ENCODE results near the gene CCM2.

CCM2 gene

DNA sequence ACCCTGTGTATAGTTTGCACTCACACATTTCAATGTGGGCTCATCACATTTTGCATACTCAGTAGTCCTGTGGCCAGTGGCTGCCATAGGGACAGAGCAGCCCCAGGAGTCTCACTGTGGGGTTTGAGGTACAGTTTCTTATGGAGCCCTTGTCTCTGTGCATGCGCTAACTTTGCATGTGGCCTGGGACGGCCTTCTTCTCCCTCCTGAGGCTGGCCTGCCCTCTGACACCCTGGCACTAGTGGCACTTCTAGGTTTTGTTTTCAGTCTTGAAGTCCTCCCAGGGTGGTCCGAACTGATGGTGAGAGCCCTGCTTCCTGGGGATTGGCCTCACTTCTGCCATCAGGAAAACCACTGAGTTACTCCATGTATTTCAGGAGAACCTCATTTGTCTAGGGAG is 67.6 kb downstream of the CCM2 start:
- no peak for DNase-seq (ENCODE audit: low spot score)

DNA sequence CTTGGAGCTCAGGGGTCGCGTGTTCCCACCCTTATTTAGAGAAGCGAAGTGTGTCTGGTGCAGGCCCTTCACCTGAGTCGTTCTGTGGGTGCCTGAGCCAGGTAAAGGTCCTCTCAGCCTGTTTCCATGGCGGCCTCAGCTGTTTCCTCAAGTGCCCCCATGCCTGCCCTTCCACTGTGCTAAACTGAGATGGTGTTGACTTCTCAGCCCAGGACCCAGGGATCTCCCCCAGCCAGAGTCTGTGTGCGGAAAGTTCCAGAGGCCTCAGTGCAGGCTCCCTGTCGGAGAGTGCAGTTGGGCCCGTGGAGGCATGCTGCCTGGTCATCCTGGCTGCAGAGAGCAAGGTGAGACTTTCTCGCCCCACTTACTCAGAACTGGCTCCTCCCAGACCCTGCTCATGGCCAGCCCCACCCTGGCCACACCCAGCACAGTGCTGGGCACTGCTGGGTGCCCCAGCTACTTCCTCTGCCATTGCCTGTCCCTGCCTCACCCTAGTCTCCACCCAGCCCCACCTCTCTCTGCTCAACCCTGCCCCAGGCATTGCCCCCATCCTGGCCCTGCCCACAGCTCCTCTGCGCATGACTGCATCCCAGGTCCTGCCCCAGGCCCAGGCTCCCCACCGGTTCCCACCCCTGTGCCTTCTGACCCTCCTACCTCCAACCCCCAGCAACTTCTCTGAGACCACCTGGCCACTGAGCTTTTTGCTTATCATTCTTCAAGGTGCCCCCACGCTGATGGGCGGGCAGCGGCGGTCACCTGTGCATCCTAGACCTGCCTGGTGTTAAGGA is 68.4 kb downstream of the CCM2 start:
- no peak for DNase-seq (ENCODE audit: low spot score)

DNA sequence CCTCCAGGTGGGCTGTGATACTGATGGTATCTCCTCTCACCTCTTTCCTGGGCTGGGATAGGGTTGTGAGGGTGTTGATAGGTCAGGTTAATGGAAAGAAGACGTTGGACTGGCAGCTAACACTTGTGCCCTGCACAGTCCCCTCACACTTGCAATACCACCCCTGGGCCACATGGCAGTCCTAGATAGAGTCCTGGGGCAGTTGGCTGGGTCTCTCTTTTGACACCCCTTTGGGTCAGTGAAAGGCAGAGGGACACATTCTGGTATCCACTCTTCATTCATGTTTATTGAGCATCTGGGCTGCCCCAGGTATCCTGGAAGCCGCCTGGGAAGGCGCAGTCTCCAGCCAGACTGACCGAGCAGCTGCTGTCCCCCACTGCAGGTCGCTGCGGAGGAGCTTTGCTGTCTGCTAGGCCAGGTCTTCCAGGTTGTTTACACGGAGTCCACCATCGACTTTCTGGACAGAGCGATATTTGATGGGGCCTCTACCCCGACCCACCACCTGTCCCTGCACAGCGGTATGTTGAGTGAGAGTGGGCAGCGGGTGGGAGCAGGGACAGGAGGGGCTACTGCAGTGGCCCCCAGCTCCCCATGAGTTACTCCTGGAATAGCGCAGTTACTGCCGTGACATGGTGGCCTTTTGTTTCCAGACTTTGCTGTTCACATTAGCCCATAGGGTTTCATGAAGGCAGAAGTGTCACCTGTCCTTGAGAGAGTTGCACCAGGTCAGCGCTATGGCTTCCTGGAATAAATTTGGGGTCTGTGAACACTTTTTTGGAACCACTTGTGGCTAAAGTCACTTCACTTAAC is 69.6 kb downstream of the CCM2 start:
- no peak for DNase-seq (ENCODE audit: low spot score)

DNA sequence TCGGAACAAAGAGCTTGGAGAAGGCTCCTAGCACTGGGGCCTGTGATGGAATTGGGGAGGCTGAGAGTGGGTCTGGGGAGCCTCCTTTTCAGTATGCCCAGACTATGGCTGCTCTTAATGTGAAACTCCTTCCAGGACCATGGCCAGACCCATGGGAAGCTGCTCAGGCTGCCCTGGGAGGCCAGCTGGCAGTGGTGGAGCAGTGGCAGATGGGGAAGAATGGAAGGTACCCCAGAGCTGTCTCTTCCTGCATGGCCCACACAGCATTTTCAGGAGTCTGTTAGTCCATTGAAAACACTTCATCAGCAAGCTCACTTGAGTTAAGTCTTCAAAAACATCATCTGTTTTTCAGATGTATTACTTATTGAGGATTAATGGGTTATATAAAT is 70.2 kb downstream of the CCM2 start:
- no peak for DNase-seq (ENCODE audit: low spot score)

DNA sequence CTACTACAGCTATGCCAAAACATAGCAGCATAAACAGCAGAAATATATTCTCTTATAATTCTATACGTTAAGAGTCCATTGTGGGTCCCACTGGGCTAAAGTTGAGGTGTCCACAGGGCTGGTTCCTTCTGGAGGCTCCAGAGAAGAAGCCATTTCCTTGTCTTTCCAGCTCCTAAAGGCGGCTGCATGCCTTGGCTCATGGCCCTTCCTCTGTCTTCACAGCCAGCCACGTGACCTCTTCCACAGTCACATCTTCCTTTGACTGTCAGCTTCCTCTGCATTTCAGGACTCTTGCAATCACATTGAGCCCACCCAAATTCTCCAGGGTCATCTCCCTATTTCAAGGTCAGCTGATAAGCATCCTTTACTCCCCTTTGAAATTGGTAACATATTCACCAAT is 71.5 kb downstream of the CCM2 start:
- no peak for DNase-seq (ENCODE audit: low spot score)

DNA sequence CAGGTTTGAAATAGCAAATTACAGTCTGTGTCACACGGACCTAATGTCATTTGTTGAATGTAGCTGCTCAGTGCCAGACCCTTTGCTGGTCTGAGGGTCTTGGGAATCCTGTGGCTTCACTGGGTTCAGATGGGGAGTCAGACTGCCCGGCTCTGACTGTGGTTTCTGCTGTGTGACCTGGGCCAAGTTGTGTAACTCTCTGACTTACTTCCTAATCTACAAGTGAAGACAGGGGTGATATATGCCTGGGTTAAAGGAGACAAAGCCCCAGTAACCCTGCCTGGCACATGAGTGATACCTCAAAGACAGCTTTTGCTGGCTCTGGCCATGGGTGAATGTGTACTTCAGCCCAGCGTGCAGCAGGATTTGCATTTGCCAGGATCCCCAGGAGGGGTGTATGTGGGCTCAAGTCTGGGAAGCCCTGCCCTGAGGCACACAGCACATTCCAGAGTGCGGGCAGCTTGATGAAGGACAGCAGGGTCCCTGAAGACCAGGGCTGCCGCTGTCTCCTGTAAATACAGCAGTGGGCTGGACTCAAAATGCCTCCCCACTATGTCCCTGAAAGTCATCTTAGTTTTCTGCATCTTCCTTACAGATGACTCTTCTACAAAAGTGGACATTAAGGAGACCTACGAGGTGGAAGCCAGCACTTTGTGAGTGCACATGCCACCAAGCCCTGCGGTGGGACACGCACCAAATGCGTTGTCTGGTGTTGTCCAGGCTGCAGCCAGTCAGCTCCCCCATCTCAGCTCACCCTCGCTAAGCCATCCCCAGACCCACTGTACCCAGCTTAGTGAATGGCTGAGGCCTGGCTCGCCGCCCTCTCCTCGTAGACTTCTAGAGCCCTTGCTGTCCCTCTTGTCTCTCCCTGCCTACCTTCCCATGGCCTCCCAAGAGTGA is 72.4 kb downstream of the CCM2 start:
- no peak for DNase-seq (ENCODE audit: low spot score)

DNA sequence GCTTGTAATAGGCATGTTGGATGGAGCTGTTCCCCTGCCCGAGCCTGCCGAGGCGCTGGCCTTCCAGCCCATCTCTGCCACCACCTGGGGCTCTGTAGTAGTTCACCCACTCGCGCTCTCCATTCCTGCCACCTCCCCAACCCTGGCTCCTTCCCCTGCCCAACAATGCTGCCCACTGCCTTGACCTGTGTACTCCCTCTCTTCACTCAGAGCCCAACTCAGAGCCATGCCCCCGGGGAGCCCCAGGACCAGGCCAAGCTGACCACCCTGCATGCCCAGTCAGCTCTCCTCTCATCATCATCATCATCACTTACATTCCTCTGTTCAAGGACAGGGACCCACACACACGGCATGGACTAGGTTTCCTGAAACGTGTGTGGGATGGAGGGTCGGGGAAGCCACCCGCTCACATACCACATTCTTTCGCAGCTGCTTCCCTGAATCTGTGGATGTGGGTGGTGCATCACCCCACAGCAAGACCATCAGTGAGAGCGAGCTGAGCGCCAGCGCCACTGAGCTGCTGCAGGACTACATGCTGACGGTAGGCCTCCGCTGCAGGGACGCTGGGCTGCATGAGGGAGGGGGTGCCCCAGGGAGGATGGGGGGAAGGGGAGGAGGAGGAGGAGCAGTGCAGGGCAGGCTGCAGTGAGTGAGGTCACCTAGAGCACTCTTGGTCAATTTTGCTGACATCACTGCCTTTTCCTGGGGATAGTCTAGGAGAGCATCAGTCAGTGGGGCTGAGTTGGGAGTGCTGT is 73.2 kb downstream of the CCM2 start:
- no peak for DNase-seq (ENCODE audit: low spot score)

DNA sequence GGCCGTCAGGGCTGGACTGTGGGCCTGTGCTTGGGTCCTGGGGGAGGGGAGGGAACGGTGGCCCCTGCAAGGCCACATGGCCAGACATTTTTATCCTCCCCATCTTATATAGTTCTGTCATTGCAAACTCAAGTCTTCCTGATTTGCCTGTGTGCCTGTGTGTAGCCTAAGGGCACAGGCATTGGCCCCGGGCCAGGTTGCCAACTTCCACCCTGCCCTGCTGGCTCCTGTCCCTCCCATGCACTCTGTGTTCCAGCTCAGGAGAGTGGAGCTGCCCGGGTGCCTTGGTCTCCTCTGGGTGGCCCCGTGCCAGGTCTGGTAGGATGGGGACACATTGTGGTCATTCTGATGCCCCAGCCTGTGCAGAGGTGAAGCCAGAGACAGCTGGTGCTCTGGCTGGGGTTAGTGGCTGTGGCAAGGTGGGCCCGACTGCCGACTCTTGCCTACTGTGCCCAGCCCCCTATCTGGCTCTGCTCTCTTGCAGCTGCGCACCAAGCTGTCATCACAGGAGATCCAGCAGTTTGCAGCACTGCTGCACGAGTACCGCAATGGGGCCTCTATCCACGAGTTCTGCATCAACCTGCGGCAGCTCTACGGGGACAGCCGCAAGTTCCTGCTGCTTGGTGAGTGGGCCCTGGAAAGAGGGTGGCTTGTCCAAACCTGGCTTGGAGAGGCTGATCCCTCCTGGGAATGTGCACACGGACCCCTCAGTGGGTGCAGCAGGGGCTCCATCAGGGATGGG is 74.0 kb downstream of the CCM2 start:
- no peak for DNase-seq (ENCODE audit: low spot score)

DNA sequence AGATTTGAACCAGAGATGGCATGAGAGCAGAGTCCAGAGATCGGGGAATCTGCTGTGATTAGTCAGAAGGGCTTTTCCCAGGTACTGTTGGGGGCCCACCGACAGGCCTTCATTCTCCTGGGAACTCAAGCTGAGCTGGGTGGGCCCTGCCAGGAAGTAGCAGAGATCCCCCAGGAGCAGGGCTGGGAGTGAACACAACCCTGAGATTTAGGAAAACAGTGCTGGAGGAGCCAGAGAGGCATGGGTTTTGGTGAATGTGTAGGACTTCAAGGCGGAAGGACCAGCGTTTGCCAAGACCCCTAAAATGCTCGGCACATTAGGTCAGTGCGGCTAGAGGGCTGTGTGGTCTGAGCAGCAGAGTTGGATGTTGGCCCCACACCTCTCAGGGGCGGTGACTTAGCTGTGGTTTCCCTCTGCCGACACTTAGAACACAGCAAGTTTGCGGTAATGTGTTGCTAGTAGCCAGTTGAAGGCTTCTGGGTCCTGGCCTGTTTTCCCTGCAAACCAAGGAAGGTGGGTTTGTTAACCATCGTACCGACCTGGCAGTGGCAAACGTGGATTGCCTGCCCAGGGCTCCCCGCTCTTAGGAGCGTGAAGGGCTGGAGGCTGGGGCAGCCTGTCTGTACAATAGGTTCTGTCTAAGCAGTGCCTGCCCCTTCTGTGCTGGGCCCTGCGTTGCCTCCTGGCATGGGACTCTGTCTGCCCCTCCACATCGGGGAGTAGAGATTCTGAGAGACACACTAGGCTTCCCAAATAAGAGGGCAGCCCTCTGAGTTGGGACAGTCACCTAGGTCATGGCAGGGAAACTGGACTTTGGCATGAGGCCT is 74.7 kb downstream of the CCM2 start:
- no peak for DNase-seq (ENCODE audit: low spot score)

DNA sequence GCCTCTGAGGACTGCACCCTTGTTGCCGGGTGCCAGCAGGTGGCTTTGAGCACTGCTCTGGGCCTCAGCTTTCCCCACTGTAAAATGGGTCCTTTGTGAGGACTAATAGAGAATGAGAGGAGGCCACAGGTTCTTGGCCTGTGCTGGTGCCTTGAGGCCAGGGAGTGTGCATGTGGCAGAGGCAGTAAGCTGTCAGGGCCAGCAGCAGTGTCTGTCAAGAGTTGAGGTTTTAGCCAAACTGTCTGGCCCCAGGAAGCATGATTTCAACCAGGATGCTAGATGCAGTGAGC is 75.3 kb downstream of the CCM2 start:
- DNase-seq (ENCODE audit: low spot score) = no peak

DNA sequence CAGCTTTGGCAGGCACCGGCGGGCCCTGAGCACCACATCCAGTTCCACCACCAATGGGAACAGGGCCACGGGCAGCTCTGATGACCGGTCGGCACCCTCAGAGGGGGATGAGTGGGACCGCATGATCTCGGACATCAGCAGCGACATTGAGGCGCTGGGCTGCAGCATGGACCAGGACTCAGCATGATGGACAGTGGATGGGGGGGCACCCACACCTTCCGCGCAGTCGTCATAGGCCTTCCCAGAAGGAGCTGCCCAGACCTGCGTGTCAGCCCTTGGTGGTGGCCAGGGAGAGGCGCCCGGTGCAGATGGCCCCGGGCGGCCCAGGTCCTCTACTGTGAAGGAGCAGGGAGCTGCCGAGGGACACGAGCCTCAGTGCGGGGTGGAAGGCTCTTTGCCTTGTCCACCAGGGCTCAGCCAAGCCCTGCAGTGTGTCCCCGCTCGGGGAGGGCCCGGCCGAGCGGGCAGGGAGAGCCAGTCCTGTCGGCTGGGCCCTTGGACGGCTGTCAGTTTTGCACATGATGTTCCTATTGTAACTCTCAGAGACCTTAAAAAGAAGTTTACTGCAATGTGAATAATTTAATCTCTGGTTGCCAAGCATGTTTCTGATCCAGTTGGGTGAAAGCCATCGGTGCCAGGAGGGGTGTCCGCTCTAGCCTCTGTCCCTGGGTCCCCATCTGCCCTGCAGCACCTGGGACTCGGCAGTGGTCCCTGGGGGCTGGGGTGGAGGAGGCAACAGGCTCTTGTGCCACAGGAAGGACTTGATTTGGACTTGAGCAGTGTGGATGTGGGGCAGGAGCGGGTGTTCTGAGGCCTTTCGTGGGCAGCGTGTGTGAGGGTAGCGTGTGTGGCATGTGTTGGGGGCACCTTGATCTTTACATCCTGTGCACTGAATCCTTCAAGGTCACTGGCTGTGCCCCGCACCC is 76.1 kb downstream of the CCM2 start:
- no peak for DNase-seq (ENCODE audit: low spot score)

DNA sequence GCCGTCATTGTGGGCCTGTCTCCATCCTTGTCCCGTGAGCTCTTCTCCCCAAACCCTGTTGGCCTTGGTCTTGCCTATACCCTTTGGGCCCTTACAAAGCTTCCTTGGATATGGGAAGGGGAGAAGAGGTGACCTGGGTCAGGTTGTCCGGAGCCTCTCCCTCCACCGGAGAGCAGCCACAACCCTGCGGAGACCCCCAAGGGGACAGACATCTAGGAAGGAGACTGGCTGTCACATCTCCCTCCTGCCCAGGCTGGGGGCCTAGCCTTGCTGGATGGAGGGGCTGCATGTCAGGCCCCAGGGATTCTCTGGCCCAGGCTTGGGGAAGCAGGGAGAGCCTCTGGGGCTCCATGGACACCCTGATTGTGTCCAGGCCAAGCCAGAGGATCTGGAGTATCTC is 76.9 kb downstream of the CCM2 start:
- no peak for DNase-seq (ENCODE audit: low spot score)

DNA sequence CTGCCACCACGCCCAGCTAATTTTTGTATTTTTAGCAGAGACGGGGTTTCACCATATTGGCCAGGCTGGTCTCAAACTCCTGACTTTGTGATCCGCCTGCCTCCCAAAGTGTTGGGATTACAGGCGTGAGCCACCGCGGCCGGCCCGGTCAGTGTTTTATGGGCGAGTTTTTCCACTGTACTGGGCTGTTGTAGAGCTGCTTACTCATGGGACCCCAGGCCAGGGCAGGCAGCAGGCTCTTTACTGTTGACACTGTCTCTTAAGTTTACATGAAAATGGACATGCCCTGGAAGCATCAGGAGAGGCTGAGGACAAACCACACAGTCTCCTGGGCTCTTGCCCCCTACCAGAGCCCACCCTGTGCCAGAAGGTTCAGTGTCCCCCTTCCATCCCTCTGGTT is 77.6 kb downstream of the CCM2 start:
- no peak for DNase-seq (ENCODE audit: low spot score)

DNA sequence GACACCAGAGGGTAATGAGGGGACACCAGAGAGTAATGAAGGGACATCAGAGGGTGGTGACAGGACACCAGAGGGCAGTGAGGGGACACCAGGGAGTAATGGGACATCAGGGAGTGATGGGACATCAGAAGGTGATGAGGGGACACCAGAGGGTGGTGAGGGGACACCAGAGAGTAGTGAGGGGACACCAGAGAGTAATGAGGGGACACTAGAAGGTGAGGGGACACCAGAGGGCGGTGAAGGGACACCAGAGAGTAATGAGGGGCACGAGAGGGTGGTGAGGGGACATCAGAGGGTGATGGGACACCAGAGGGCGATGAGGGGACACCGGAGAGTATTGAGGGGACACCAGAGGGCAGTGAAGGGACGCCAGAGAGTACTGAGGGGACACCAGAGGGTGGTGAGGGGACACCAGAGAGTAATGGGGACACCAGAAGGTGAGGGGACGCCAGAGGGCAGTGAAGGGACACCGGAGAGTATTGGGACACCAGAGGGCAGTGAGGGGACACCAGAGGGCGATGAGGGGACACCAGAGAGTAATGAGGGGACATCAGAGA is 78.2 kb downstream of the CCM2 start:
- no peak for DNase-seq (ENCODE audit: low spot score)

DNA sequence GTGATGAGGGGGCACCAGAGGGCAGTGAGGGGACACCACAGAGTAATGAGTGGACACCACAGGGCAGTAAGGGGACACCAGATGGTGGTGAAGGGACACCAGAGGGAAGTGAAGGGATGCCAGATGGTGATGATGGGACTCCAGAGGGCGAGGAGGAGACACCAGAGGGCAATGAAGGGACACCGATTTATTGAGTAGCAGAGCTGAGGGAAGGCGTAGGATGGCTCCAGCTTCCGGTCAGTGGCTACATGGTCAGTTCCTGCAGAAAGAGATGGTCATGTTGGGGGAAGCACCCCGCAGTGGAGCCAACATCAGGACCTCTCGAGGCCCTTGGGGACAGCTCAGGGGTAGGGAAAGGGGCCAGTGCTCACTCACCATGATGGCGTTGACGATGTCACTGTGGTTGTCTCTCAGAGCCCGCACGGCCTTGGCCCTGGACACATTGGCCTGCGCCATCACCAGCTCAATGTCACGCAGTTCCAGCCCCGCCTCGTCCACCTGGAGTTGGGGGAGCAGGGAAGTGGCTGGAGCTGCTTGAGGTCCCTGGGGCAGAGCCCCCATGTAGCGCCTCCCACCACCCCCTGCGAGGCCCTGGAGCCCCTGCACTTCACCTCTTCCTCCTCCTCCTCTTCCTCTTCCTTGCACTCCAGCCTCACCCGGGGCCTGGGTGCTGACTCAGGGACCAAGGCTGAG is 80.4 kb downstream of the CCM2 start:
- no peak for DNase-seq (ENCODE audit: low spot score)

DNA sequence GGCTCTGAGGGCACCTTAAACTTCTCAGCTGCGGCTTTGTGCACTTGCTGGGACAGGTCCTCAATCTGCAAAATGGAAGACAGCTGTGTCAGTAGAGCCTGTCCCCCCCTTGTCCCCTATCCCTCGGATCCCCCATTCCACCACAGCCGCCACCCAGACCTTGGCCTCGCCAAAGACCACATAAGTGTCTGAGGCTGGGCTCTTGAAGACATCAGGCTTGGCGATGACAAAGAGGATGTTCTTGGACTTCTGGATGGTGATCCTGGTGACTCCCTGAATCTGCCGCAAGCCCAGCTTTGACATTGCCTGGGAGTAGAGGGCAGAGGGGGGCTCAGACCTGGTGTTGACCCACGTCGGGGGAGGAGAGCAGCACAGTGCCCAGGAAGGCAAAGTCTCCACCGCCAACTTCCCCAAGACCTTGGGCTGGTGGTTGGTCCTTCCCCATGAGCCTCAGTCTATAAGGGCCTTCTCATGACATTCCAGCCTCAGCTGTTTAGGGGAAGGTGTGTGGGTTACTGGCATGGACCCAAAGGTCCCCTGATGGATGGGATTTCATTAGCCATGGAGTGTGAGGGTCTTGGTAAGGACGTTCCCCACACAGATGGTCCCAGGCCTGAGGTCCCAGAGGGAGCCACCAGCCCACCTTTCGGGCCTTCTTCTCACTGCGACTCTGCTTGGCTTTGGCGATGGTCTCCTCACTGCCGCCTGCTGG is 81.1 kb downstream of the CCM2 start:
- DNase-seq (ENCODE audit: low spot score) = no peak

DNA sequence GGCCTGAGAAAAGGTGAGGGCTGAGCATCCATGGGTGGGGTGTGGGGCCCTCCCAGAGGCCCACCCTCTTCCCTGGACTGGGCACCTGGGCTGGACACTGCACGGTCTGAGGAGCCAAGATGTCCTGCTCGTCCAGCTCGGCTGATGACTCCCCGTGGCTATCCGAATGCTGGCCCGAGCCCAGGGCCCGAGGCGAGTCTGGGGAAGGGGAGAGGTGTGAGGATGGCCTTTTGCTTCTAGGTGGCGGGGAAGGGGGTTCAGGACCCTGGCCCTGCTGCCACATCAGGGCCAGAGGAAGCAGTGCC is 81.6 kb downstream of the CCM2 start:
- no peak for DNase-seq (ENCODE audit: low spot score)
